B cell (primary cell): ENCODE results near the gene STAM2. TPM values are rescaled to one million over a fixed set of nuclear protein-coding genes. Genes with fewer than 3 reads are reported as not detected.
"Not testable (repeated sequence)": the region's sequence is repeated elsewhere in the genome, so short reads cannot be mapped to it uniquely, and the experiment has no call there.

ENCODE experiments used
- ATAC-seq: fragments of 200-7000 bp; cut with Tn5 transposase; one replicate; pipeline ENCODE4 v1.10.0; 2021; ENCODE audit warnings: low read depth, mild to moderate bottlenecking, moderate number of reproducible peaks, moderate library complexity
- CTCF ChIA-PET: fragments of 350-600 bp; sonication (Branson Sonifier 250); formaldehyde crosslinking; loops from one replicate; lab custom pipeline; 2021; ENCODE audit warnings: antibody characterized with exemption, inconsistent platforms; lab: Charles Lee
- POLR2A ChIA-PET: fragments of 350-600 bp; sonication (Branson Sonifier 250); formaldehyde crosslinking; loops from one replicate; lab custom pipeline; 2021; ENCODE audit warnings: antibody characterized with exemption; lab: Charles Lee
- DNase-seq: peaks from one replicate; pipeline ENCODE4 v3.0.0; 2013
- H2AFZ ChIP-seq: 2 replicates; pipeline ENCODE4 v1.6.1; 2012; ENCODE audit warnings: mild to moderate bottlenecking, low read depth, low read length; ENCODE audit not compliant: insufficient read depth, poor library complexity, severe bottlenecking
- H3K27ac ChIP-seq, 2 donors: 1 replicate in 1 of 2; 2 replicates in 1 of 2; pipeline ENCODE4 v1.5.1; 2012 to 2013; ENCODE audit warnings: low read length in 2 of 2, mild to moderate bottlenecking in 2 of 2, moderate library complexity in 1 of 2
- H3K27me3 ChIP-seq, 4 experiments: fragments of 200-600 bp in 1 of 4; sonication (generic) in 1 of 4; replicated peaks in 1 of 4; 1 replicate in 2 of 4; 2 replicates in 2 of 4; pipeline versions ENCODE4 v1.6.1 to v1.7.0; 2013 to 2016; ENCODE audit warnings: low read length in 3 of 4, mild to moderate bottlenecking in 2 of 4, mixed read lengths in 1 of 4, moderate library complexity in 1 of 4; ENCODE audit not compliant: insufficient read depth in 4 of 4, control insufficient read depth in 3 of 4; ENCODE audit errors: control extremely low read depth in 1 of 4
- H3K36me3 ChIP-seq, 2 experiments: replicated peaks in 1 of 2; 1 replicate in 1 of 2; 2 replicates in 1 of 2; pipeline versions ENCODE4 v1.6.1 to v1.7.1; 2013; ENCODE audit warnings: low read length in 1 of 2; ENCODE audit not compliant: insufficient read depth in 2 of 2, control insufficient read depth in 1 of 2; ENCODE audit errors: control extremely low read depth in 1 of 2, extremely low read depth in 1 of 2
- H3K4me1 ChIP-seq, 2 donors: fragments of 200-600 bp in 1 of 2; sonication (generic) in 1 of 2; 1 replicate in 1 of 2; 2 replicates in 1 of 2; pipeline versions ENCODE4 v1.5.1 to v1.6.1; 2013 to 2017; ENCODE audit warnings: low read length in 2 of 2; ENCODE audit not compliant: control insufficient read depth in 2 of 2, insufficient read depth in 2 of 2
- H3K4me2 ChIP-seq: replicated peaks from 2 replicates; pipeline ENCODE3; 2012; ENCODE audit warnings: mild to moderate bottlenecking, low read depth, low read length; ENCODE audit not compliant: poor library complexity, severe bottlenecking
- H3K4me3 ChIP-seq, 5 experiments: fragments of 200-600 bp in 1 of 5; sonication (generic) in 1 of 5; 1 replicate in 3 of 5; 2 replicates in 2 of 5; pipeline versions ENCODE4 v1.5.1 to v1.7.0; 2011 to 2016; ENCODE audit warnings: low read length in 4 of 5, mild to moderate bottlenecking in 4 of 5, low read depth in 2 of 5, control low read depth in 1 of 5, moderate library complexity in 1 of 5; ENCODE audit not compliant: insufficient read depth in 1 of 5; ENCODE audit errors: control extremely low read depth in 1 of 5, extremely low read depth in 1 of 5
- H3K79me2 ChIP-seq: fragments of 200-600 bp; sonication (generic); one replicate; pipeline ENCODE4 v1.6.0; 2016; ENCODE audit warnings: low read length; ENCODE audit not compliant: control insufficient read depth, insufficient read depth
- H3K9ac ChIP-seq: fragments of 200-600 bp; sonication (generic); 2 replicates; pipeline ENCODE4 v1.6.1; 2017; ENCODE audit warnings: mild to moderate bottlenecking, low read length, moderate library complexity
- H3K9me3 ChIP-seq, 3 donors: one replicate each; pipeline versions ENCODE4 v1.6.1 to v1.7.1; 2013; ENCODE audit warnings: low read length in 2 of 3; ENCODE audit not compliant: control insufficient read depth in 2 of 3, insufficient read depth in 1 of 3; ENCODE audit errors: control extremely low read depth in 1 of 3
- H4K20me1 ChIP-seq: 2 replicates; pipeline ENCODE4 v1.6.0; 2012; ENCODE audit warnings: mild to moderate bottlenecking, low read length; ENCODE audit not compliant: insufficient read depth, control insufficient read depth, poor library complexity, severe bottlenecking
- H3K27ac Mint-ChIP-seq: one replicate; pipeline ENCODE4 v1.8.0; 2021; ENCODE audit warnings: mixed read lengths
- H3K27me3 Mint-ChIP-seq: one replicate; pipeline ENCODE4 v1.8.0; 2021; ENCODE audit warnings: mixed read lengths
- H3K4me1 Mint-ChIP-seq: one replicate; pipeline ENCODE4 v1.8.0; 2021; ENCODE audit warnings: mixed read lengths
- H3K4me3 Mint-ChIP-seq: one replicate; pipeline ENCODE4 v1.8.0; 2021; ENCODE audit warnings: mixed read lengths
- H3K9me3 Mint-ChIP-seq: one replicate; pipeline ENCODE4 v1.8.0; 2022; ENCODE audit warnings: mixed read lengths; ENCODE audit not compliant: insufficient read depth
- CTCF ChIP-seq: fragments of 200-600 bp; IDR thresholded peaks from one replicate; pipeline ENCODE4 v1.8.0; 2022; ENCODE audit warnings: antibody characterized with exemption, mild to moderate bottlenecking
- EZH2 ChIP-seq: IDR thresholded peaks from 2 replicates; pipeline ENCODE4 v1.6.1; 2012; ENCODE audit warnings: borderline replicate concordance, low read depth, mild to moderate bottlenecking, moderate library complexity, low read length; ENCODE audit not compliant: insufficient read depth, poor library complexity, severe bottlenecking
- WGBS: methylation state at CpG from one replicate; pipeline ENCODE4 v1.1.5; 2013; ENCODE audit warnings: missing lambda C conversion rate; ENCODE audit not compliant: insufficient coverage; 5-methylcytosine and 5-hydroxymethylcytosine counted together
- intact Hi-C: fragments of 100-400 bp; cut with micrococcal nuclease; formaldehyde crosslinking; loops from one replicate; pipeline ENCODE4 v1.10.0; 2022
- polyA plus RNA-seq: library from polyadenylated mRNA; depleted of rRNA; stranded (reverse); fragments of >200 nt; gene quantifications from 2 replicates; pipeline ENCODE4 v1.2.3, GENCODE V29; 2012
- total RNA-seq, 2 donors: library from RNA; stranded (reverse); fragments of 120-200 nt in 1 of 2; gene quantifications; 1 replicate in 1 of 2; 2 replicates in 1 of 2; pipeline versions ENCODE4 v1.2.3 to v1.2.4, GENCODE V29; 2013 to 2022

The STAM2 gene
- total and polyA plus RNA-seq, 2 donors (not counting 1 experiment from before 2014, with no cell fraction given), result 5.7 to 30.2 TPM

- DNase-seq, result no peak
- Histone ChIP-seq H3K36me3 (peaks cover 0 to 1% of the 10 kb centered on the region in 2 experiments), H2AFZ (no peak overlapping the region), H3K27me3 (no peaks in the 10 kb centered on the region), H3K79me2 (peaks cover 93% of the 10 kb centered on the region), H3K4me2 (no peak overlapping the region), H3K4me3 (no peak overlapping the region), H3K9me3 (no peaks in the 10 kb centered on the region), H3K27ac (no peak overlapping the region), H3K9ac (no peak overlapping the region), H3K4me1 (peaks cover 7 to 10% of the 10 kb centered on the region in 2 donors), H4K20me1 (peaks cover 61% of the 10 kb centered on the region)
- no peaks in the 10 kb centered on the region for H3K27me3 Mint-ChIP-seq
- no peaks in the 10 kb centered on the region for H3K9me3 Mint-ChIP-seq
- intact Hi-C loops, result no loop called here
- H3K4me3 Mint-ChIP-seq, result no peak overlapping the region
- no peak for ATAC-seq
- H3K27ac Mint-ChIP-seq, result no peak overlapping the region
- TF ChIP-seq EZH2 (no peak), CTCF (no peak)
- peaks cover 35% of the 10 kb centered on the region for H3K4me1 Mint-ChIP-seq
- WGBS, result 95% methylated on average over 4 of the region's 7 CpGs
- ChIA-PET CTCF (no interaction called here), POLR2A (no interaction called here)
Measured at GRCh38 chr2:152165780-152166179, 9.8 kb downstream of the STAM2 start.

GRCh38 chr2:152165306-152165705, 10.3 kb downstream of the STAM2 start:
- H4K20me1 ChIP-seq, result peaks cover 61% of the 10 kb centered on the region
- ChIA-PET CTCF (no interaction called here), POLR2A (no interaction called here)
- intact Hi-C loops, result no loop called here
- H3K4me1 ChIP-seq, result peaks cover 7 to 10% of the 10 kb centered on the region in 2 donors
- H3K4me3 ChIP-seq, result no peak overlapping the region
- no peaks in the 10 kb centered on the region for H3K27me3 ChIP-seq
- H3K9me3 Mint-ChIP-seq, result no peaks in the 10 kb centered on the region
- H3K4me2 ChIP-seq, result no peak overlapping the region
- no peak overlapping the region for H3K27ac Mint-ChIP-seq
- no peak for TF ChIP-seq EZH2
- TF ChIP-seq CTCF, result no peak
- no peak overlapping the region for H2AFZ ChIP-seq
- DNase-seq (no peak), ATAC-seq (no peak)
- H3K4me1 Mint-ChIP-seq, result peaks cover 35% of the 10 kb centered on the region
- no peak overlapping the region for H3K4me3 Mint-ChIP-seq
- WGBS, result 100% methylated on average over 2 of the region's 7 CpGs
- H3K79me2 ChIP-seq, result peaks cover 88% of the 10 kb centered on the region
- H3K27me3 Mint-ChIP-seq, result no peaks in the 10 kb centered on the region
- peaks cover 0 to under 1% (median 0%) of the 10 kb centered on the region in 3 donors for H3K9me3 ChIP-seq
- H3K36me3 ChIP-seq, result peaks cover 0 to 1% of the 10 kb centered on the region in 2 experiments
- H3K9ac ChIP-seq, result no peak overlapping the region
- no peak overlapping the region for H3K27ac ChIP-seq

- intact Hi-C loops, DNase-seq, H3K27ac ChIP-seq, H3K27me3 Mint-ChIP-seq, H3K27me3 ChIP-seq, H2AFZ ChIP-seq, H3K4me3 ChIP-seq, H3K9ac ChIP-seq, H3K36me3 ChIP-seq, H3K27ac Mint-ChIP-seq, H3K4me2 ChIP-seq, H3K4me3 Mint-ChIP-seq, ATAC-seq, H3K9me3 Mint-ChIP-seq: not testable (repeated sequence)
- peaks cover 82% of the 10 kb centered on the region for H3K79me2 ChIP-seq
- CTCF ChIA-PET, result interaction anchor here (0.6 kb wide), 1 partner anchor 1781 kb away, joined by 3 read pairs; no protein-coding TSS in a partner anchor
- peaks cover 0 to 11% (median 0%) of the 10 kb centered on the region in 3 donors for H3K9me3 ChIP-seq
- 98% methylated on average over 5 of the region's 5 CpGs for WGBS
- POLR2A ChIA-PET, result interaction anchor here (0.7 kb wide), 1 partner anchor 52 kb away, joined by 4 read pairs; no protein-coding TSS in a partner anchor
- peaks cover 10 to 12% of the 10 kb centered on the region in 2 donors for H3K4me1 ChIP-seq
- H3K4me1 Mint-ChIP-seq, result peaks cover 36% of the 10 kb centered on the region
- H4K20me1 ChIP-seq, result peaks cover 61% of the 10 kb centered on the region
Measured at GRCh38 chr2:152163669-152164068, 11.9 kb downstream of the STAM2 start.
